Measurements from ENCODE around the gene CPD. TPM values are rescaled to one million over a fixed set of nuclear protein-coding genes. Genes with fewer than 3 reads are reported as not detected.
A peak's percentile ranks its signal among the peaks of the same experiment; 100 is the strongest.

The CPD gene
- total RNA-seq, 1 donor from 2014 or later = 72.4 TPM

DNA sequence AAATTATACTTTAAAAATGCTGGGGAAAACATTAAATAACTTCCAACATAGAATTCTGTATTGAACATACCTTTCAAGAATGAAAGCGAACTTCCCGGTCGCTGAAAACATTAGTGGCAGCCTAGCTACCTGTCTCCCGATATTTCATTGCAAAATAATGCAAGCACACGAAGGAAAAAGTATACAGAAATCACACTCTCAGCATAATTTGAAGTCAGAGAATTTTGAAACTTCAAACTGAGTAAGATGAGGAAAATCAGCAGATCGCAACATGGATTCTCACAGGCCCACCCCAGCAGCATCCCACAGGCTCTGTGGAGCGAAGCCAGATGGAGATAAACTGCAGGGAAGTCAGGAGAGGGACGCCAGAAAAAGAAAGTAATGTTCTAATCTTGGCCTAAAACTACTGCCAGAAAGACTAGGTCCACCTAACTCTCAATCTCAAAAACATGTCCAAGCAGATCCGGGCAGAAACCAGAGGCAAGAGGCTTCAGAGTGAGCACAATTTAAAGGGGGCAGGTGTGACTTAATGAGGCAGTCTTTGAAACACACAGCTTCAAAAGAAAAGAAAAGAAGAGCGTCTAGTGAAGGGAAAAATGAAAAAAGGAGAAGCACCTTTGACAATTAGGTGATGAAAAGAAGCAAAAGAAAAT lies 93.6 kb downstream of the CPD start:
- H3K27ac Mint-ChIP-seq (ENCODE audit: unreplicated experiment) = no peak overlapping the region
- H3K27me3 Mint-ChIP-seq (ENCODE audit: unreplicated experiment) = no peaks in the 10 kb centered on the region
- peaks cover 3% of the 10 kb centered on the region for H3K36me3 Mint-ChIP-seq (ENCODE audit: unreplicated experiment)
- H3K4me1 Mint-ChIP-seq (ENCODE audit: unreplicated experiment) = peaks cover 8% of the 10 kb centered on the region
- H3K4me3 Mint-ChIP-seq (ENCODE audit: unreplicated experiment) = no peak overlapping the region
- no peaks in the 10 kb centered on the region for H3K9me3 Mint-ChIP-seq (ENCODE audit: unreplicated experiment)
- TF ChIP-seq, protein P1, sequence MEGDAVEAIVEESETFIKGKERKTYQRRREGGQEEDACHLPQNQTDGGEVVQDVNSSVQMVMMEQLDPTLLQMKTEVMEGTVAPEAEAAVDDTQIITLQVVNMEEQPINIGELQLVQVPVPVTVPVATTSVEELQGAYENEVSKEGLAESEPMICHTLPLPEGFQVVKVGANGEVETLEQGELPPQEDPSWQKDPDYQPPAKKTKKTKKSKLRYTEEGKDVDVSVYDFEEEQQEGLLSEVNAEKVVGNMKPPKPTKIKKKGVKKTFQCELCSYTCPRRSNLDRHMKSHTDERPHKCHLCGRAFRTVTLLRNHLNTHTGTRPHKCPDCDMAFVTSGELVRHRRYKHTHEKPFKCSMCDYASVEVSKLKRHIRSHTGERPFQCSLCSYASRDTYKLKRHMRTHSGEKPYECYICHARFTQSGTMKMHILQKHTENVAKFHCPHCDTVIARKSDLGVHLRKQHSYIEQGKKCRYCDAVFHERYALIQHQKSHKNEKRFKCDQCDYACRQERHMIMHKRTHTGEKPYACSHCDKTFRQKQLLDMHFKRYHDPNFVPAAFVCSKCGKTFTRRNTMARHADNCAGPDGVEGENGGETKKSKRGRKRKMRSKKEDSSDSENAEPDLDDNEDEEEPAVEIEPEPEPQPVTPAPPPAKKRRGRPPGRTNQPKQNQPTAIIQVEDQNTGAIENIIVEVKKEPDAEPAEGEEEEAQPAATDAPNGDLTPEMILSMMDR (IDR thresholded peaks at IDR 0.05) = no peak
- DNase-seq (ENCODE audit: extremely low spot score, unreplicated experiment) = no peak

DNA sequence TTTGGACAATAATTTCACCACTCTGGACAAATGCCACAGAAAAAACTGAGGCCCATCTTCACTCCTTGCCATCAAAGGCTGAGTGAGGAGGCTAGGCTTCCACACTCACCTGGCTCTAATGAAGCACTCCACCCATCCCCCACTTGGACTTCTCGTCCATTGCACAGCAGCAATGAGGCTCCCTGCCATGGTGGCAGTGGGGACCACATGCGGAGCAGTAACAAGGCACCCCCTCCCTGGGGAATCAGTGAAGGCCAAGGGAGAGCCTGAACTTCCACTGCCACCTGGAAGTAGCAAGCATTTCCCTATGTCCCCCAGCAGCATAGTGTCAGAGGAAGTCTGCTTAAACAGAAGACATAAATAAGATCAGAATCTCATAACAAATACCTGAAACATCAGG lies 96.5 kb downstream of the CPD start:
- H3K27me3 Mint-ChIP-seq (ENCODE audit: unreplicated experiment) = no peaks in the 10 kb centered on the region
- H3K4me1 Mint-ChIP-seq (ENCODE audit: unreplicated experiment) = peaks cover 20% of the 10 kb centered on the region
- H3K9me3 Mint-ChIP-seq (ENCODE audit: unreplicated experiment) = no peaks in the 10 kb centered on the region
- no peak for DNase-seq (ENCODE audit: extremely low spot score, unreplicated experiment)
- TF ChIP-seq, protein P1 (IDR thresholded peaks at IDR 0.05) = no peak
- no peaks in the 10 kb centered on the region for H3K36me3 Mint-ChIP-seq (ENCODE audit: unreplicated experiment)
- H3K4me3 Mint-ChIP-seq (ENCODE audit: unreplicated experiment) = no peak overlapping the region
- H3K27ac Mint-ChIP-seq (ENCODE audit: unreplicated experiment) = no peak overlapping the region

DNA sequence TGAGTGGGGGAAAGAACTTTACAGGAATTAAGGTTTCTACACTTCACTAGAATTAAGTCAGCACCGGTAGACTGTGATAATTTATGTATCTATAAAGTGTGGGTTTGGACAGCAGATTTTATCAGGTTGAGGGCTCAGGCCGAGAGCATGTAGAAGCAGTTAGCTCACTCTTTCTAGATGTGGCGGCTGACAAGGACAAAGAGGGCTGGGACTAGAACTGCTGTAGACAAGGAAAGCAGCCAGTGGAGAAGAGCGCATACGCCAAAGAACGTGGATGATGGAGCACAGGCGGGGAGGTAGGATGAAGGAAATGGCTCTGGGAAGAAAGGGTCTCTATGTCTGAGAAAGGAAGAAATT lies 98.0 kb downstream of the CPD start:
- H3K4me3 Mint-ChIP-seq (ENCODE audit: unreplicated experiment) = peak overlapping the region; percentile 95
- peaks cover 5% of the 10 kb centered on the region for H3K36me3 Mint-ChIP-seq (ENCODE audit: unreplicated experiment)
- H3K4me1 Mint-ChIP-seq (ENCODE audit: unreplicated experiment) = peaks cover 20% of the 10 kb centered on the region
- H3K27ac Mint-ChIP-seq (ENCODE audit: unreplicated experiment) = peak overlapping the region; percentile 98
- no peaks in the 10 kb centered on the region for H3K9me3 Mint-ChIP-seq (ENCODE audit: unreplicated experiment)
- TF ChIP-seq, protein P1 (IDR thresholded peaks at IDR 0.05) = no peak
- no peaks in the 10 kb centered on the region for H3K27me3 Mint-ChIP-seq (ENCODE audit: unreplicated experiment)
- no peak for DNase-seq (ENCODE audit: extremely low spot score, unreplicated experiment)

DNA sequence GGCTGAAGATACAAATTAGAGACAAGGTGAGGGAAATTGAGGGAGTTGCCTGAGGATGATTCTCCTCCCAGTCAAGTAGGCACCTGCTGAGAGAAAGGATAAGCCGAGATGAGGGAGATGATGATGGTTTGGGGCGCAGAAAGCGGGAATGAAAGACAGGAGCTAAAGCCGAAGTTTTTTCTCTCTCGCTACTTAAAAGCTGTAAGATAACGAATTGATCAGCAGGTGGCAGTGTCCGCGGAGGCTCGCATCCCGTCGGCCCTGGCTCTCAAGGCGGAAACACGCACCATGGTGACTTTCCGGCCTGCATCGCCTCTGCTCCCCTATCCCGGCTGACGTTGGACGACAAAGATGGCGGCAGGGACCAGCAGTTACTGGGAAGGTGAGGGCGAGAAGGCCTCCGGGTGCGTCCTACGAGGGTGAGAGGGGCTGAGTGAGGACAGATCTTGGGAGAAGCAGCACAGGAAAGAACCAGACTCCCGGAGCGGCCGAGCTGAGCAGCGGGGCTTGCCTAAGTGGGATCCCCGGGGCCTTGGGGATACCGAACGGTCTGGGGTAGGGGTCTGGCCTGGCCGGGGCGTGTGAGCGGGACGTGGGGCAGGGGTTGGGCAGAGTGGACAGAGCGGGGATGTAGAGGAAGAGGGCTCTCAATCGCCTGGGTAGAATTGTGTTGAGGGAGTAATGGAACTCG lies 98.5 kb downstream of the CPD start, which contains the start of gene GOSR1:
Gene GOSR1, plus strand, starts transcription at position 326 of the 691 bp plus-strand sequence. Its CDS starts 26 bp downstream, at position 352.
- TF ChIP-seq, protein P1 (IDR thresholded peaks at IDR 0.05) = peak; percentile 89
- Mint-ChIP-seq H3K4me1 (ENCODE audit: unreplicated experiment) (peaks cover 20% of the 10 kb centered on the region), H3K36me3 (ENCODE audit: unreplicated experiment) (peaks cover 5% of the 10 kb centered on the region), H3K9me3 (ENCODE audit: unreplicated experiment) (no peaks in the 10 kb centered on the region), H3K27me3 (ENCODE audit: unreplicated experiment) (no peaks in the 10 kb centered on the region), H3K4me3 (ENCODE audit: unreplicated experiment) (peak within 1 kb of the TSS; percentile 95), H3K27ac (ENCODE audit: unreplicated experiment) (peak within 1 kb of the TSS; percentile 98)
- DNase-seq (ENCODE audit: extremely low spot score, unreplicated experiment) = peak; percentile 97

DNA sequence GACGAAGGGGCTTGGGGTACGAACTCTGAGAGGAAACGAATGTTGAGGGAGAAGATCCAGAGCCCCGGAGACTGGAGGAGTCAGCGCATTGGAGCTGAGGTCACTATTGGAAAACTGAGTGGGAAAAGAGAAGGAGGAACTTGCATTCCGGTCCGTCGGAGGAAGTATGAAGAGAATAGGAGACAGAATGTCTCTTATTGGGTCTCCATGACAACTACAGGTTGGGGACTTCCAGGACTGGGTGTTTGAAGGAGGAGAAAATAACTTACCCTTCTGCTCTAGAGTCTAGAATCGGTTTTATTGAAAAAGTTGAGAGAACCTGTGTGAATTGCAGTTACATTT lies 99.0 kb downstream of the CPD start:
- Mint-ChIP-seq H3K36me3 (ENCODE audit: unreplicated experiment) (peaks cover 6% of the 10 kb centered on the region), H3K27me3 (ENCODE audit: unreplicated experiment) (no peaks in the 10 kb centered on the region), H3K4me3 (ENCODE audit: unreplicated experiment) (peak overlapping the region; percentile 95), H3K9me3 (ENCODE audit: unreplicated experiment) (no peaks in the 10 kb centered on the region), H3K4me1 (ENCODE audit: unreplicated experiment) (peaks cover 20% of the 10 kb centered on the region), H3K27ac (ENCODE audit: unreplicated experiment) (peak overlapping the region; percentile 98)
- TF ChIP-seq, protein P1 (IDR thresholded peaks at IDR 0.05) = no peak
- DNase-seq (ENCODE audit: extremely low spot score, unreplicated experiment) = no peak
